WI38 (cell line): ENCODE measurements around the gene ZNF837.
"Not testable (repeated sequence)": the region's sequence is repeated elsewhere in the genome, so short reads cannot be mapped to it uniquely, and the experiment has no call there.

Source experiments
- H3K4me3 ChIP-seq: 2 replicates; pipeline ENCODE4 v1.5.1; 2011; ENCODE audit warnings: low read depth, mild to moderate bottlenecking, control low read depth, low read length
- TF ChIP-seq, protein P1 (sequence below): IDR thresholded peaks from 2 replicates; pipeline ENCODE4 v1.5.1; 2012; ENCODE audit warnings: low read depth, mild to moderate bottlenecking, control low read depth, low read length

The ZNF837 gene

GRCh38 chr19:58408152-58409009 lies 27.6 kb upstream of the ZNF837 start, which contains the start of gene ZNF584:
TSS of gene ZNF584 (plus strand) at chr19:58408649. CDS start at chr19:58409148, 499 bp downstream.
- peak within 1 kb of the TSS; percentile 82 for H3K4me3 ChIP-seq
- TF ChIP-seq, protein P1, sequence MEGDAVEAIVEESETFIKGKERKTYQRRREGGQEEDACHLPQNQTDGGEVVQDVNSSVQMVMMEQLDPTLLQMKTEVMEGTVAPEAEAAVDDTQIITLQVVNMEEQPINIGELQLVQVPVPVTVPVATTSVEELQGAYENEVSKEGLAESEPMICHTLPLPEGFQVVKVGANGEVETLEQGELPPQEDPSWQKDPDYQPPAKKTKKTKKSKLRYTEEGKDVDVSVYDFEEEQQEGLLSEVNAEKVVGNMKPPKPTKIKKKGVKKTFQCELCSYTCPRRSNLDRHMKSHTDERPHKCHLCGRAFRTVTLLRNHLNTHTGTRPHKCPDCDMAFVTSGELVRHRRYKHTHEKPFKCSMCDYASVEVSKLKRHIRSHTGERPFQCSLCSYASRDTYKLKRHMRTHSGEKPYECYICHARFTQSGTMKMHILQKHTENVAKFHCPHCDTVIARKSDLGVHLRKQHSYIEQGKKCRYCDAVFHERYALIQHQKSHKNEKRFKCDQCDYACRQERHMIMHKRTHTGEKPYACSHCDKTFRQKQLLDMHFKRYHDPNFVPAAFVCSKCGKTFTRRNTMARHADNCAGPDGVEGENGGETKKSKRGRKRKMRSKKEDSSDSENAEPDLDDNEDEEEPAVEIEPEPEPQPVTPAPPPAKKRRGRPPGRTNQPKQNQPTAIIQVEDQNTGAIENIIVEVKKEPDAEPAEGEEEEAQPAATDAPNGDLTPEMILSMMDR = no peak

DNA sequence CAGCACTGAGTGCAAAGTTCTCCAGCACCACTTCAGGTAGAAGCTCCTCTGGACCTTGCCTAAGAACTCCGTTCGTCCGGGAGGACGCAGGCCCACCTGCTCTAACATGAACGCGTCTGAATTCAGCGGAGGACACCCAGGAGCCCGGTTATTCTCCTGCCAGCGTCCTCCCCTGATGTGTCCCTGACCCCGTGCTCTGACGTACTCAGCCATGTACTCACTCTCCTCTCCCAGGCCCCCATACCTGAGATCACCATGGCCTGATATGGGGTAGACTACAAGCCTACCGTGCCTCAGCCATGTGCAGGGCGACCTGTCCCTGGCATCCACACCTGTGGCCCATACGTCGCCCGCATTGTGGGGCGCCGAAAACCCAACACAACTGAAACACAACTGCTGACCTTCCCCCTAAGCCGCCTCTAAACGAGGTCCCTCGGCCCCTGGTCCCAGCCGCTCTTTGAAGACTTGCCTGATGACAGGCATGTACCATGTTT lies 26.9 kb upstream of the ZNF837 start:
- H3K4me3 ChIP-seq = peak overlapping the region; percentile 82
- TF ChIP-seq, protein P1 = no peak

- TF ChIP-seq, protein P1 = no peak
- peak overlapping the region; percentile 82 for H3K4me3 ChIP-seq
Measured at GRCh38 chr19:58406818-58407657, 26.2 kb upstream of the ZNF837 start.

GRCh38 chr19:58403920-58404478 lies 23.2 kb upstream of the ZNF837 start:
- H3K4me3 ChIP-seq = not testable (repeated sequence)

- TF ChIP-seq, protein P1 = no peak
- peak overlapping the region; percentile 70 for H3K4me3 ChIP-seq
Measured at GRCh38 chr19:58401840-58402421, 21.1 kb upstream of the ZNF837 start.

GRCh38 chr19:58400916-58401839 lies 20.3 kb upstream of the ZNF837 start:
- H3K4me3 ChIP-seq = peak overlapping the region; percentile 70
- TF ChIP-seq, protein P1 = no peak
